ENCODE data around the gene NUP107. TPM values are rescaled to one million over a fixed set of nuclear protein-coding genes. Genes with fewer than 3 reads are reported as not detected.

The NUP107 gene
- total and polyA plus RNA-seq, 7 donors, result 9.2 to 22.8 (median 19.8) TPM

- ATAC-seq (no peak), DNase-seq (no peak)
- H3K36me3 ChIP-seq (ENCODE audit: insufficient read depth in 1 of 2, low read depth in 1 of 2), result no peaks in the 10 kb centered on the region
- no peak overlapping the region for H3K4me3 ChIP-seq
- H3K27me3 ChIP-seq (ENCODE audit: insufficient read depth in 3 of 3, low read length in 2 of 3), result no peaks in the 10 kb centered on the region
- H3K9me3 ChIP-seq, result no peaks in the 10 kb centered on the region
- no peak for TF ChIP-seq CTCF (IDR thresholded peaks at IDR 0.05)
- intact Hi-C loops (cut with DNase I), result no loop called here
- WGBS, 3 donors, result 70 to 83% (median 75%) methylated on average over 2 of the region's 2 CpGs
- no peak overlapping the region for H3K27ac ChIP-seq
- H3K4me1 ChIP-seq, result peaks cover 4% of the 10 kb centered on the region
Measured at GRCh38 chr12:68785358-68785757, 98.6 kb downstream of the NUP107 start.

DNA sequence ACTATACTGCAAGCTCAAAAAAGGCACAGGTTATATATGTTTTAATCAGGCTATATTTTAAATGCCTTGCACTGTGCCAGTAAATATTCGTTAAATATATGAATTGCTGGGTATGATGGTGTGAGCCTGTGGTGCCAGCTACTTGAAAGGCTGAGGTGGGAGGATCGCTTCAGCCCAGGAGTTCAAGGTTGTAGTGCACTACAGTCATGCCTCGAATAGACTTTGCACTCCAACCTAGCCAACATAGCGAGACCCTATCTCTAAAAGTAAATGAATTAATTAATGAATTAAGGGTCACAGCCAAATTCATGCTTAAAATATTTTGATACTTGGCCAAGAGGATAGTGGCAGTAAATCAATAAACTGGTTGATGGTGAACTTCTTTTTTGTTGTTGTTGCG, 99.0 kb downstream of the NUP107 start:
- no peak for ATAC-seq
- TF ChIP-seq CTCF (IDR thresholded peaks at IDR 0.05), result no peak
- H3K36me3 ChIP-seq (ENCODE audit: insufficient read depth in 1 of 2, low read depth in 1 of 2), result no peaks in the 10 kb centered on the region
- H3K4me1 ChIP-seq, result peaks cover 4% of the 10 kb centered on the region
- WGBS, 3 donors, result 92 to 96% (median 92%) methylated on average over 5 of the region's 5 CpGs
- DNase-seq, result no peak
- H3K9me3 ChIP-seq, result no peaks in the 10 kb centered on the region
- H3K27ac ChIP-seq, result no peak overlapping the region
- no peak overlapping the region for H3K4me3 ChIP-seq
- intact Hi-C loops (cut with DNase I), result no loop called here
- H3K27me3 ChIP-seq (ENCODE audit: insufficient read depth in 3 of 3, low read length in 2 of 3), result no peaks in the 10 kb centered on the region

- peak overlapping the region; percentile 55 for H3K27ac ChIP-seq
- H3K36me3 ChIP-seq (ENCODE audit: insufficient read depth in 1 of 2, low read depth in 1 of 2), result no peaks in the 10 kb centered on the region
Measured at GRCh38 chr12:68786929-68787328, 100.2 kb downstream of the NUP107 start.

GRCh38 chr12:68788554-68789143, 101.9 kb downstream of the NUP107 start:
- no peaks in the 10 kb centered on the region for H3K9me3 ChIP-seq
- intact Hi-C loops (cut with DNase I), result no loop called here
- 85 to 91% (median 86%) methylated on average over 3 of the region's 3 CpGs for WGBS, 3 donors

More at GRCh38 chr12:68786929-68787328, 100.2 kb downstream of the NUP107 start:
- no peak for DNase-seq
- Histone ChIP-seq H3K27me3 (ENCODE audit: insufficient read depth in 3 of 3, low read length in 2 of 3) (no peaks in the 10 kb centered on the region), H3K4me3 (no peak overlapping the region), H3K4me1 (peaks cover 4% of the 10 kb centered on the region), H3K9me3 (no peaks in the 10 kb centered on the region)
- no peak for ATAC-seq
- intact Hi-C loops (cut with DNase I), result no loop called here
- TF ChIP-seq CTCF (IDR thresholded peaks at IDR 0.05), result peak; percentile 10
- WGBS, 3 donors, result 76 to 92% (median 91%) methylated on average over 2 of the region's 2 CpGs

More at GRCh38 chr12:68788554-68789143, 101.9 kb downstream of the NUP107 start:
- Histone ChIP-seq H3K27ac (no peak overlapping the region), H3K27me3 (ENCODE audit: insufficient read depth in 3 of 3, low read length in 2 of 3) (no peaks in the 10 kb centered on the region), H3K4me3 (no peak overlapping the region), H3K4me1 (peaks cover 4% of the 10 kb centered on the region), H3K36me3 (ENCODE audit: insufficient read depth in 1 of 2, low read depth in 1 of 2) (no peaks in the 10 kb centered on the region)
- no peak for ATAC-seq
- no peak for DNase-seq
- TF ChIP-seq CTCF (IDR thresholded peaks at IDR 0.05), result no peak
